Measurements from ENCODE around the gene ADAMTS2. TPM values are rescaled to one million over a fixed set of nuclear protein-coding genes. Genes with fewer than 3 reads are reported as not detected.

The ADAMTS2 gene
- total RNA-seq, 1 experiment from 2014 or later, result 3.9 TPM

- Histone ChIP-seq H2AFZ (ENCODE audit: low read depth, low read length, poor library complexity, severe bottlenecking) (no peak overlapping the region), H3K79me2 (ENCODE audit: insufficient read depth, low read length) (no peaks in the 10 kb centered on the region), H3K4me2 (ENCODE audit: low read length) (no peak overlapping the region), H3K4me1 (ENCODE audit: control insufficient read depth in 1 of 2, insufficient read depth in 2 of 2, low read length in 2 of 2) (no peaks in the 10 kb centered on the region), H3K27ac (ENCODE audit: low read depth, low read length) (no peak overlapping the region), H3K27me3 (ENCODE audit: insufficient read depth, low read length) (no peaks in the 10 kb centered on the region), H4K20me1 (ENCODE audit: insufficient read depth) (no peaks in the 10 kb centered on the region), H3K4me3 (replicated peaks in 1 of 2; ENCODE audit: low read depth in 1 of 2, low read length in 2 of 2) (no peak overlapping the region), H3K36me3 (ENCODE audit: control insufficient read depth in 1 of 2, insufficient read depth in 2 of 2, low read length in 2 of 2) (no peaks in the 10 kb centered on the region), H3K9me3 (ENCODE audit: control insufficient read depth in 1 of 2, insufficient read depth in 1 of 2, low read depth in 1 of 2, low read length in 2 of 2) (no peaks in the 10 kb centered on the region), H3K9ac (ENCODE audit: low read length) (no peak overlapping the region), H3K9me2 (ENCODE audit: insufficient read depth) (no peaks in the 10 kb centered on the region)
- intact Hi-C loops (cut with micrococcal nuclease), result no loop called here
- BruUV-seq (replicated peaks), result no TSS peak
- ChIA-PET RAD21 (ENCODE audit: low non-redundant PET in 1 of 2, low total read pairs in 2 of 2, uncharacterized antibody in 2 of 2, unreplicated experiment in 2 of 2) (no interaction called here), POLR2A (no interaction called here), CTCF (no interaction called here)
- DNase-seq (ENCODE audit: low read depth, low spot score) (no peak), ATAC-seq (no peak)
- TF ChIP-seq SRF (IDR thresholded peaks at IDR 0.05; ENCODE audit: low read depth) (no peak), ATF3 (IDR thresholded peaks at IDR 0.05) (no peak), EZH2phosphoT487 (IDR thresholded peaks at IDR 0.05; ENCODE audit: borderline replicate concordance) (no peak), MAX (IDR thresholded peaks at IDR 0.05) (no peak), ZBTB33 (IDR thresholded peaks at IDR 0.05; ENCODE audit: extremely low read depth, insufficient replicate concordance, low read length) (no peak), TCF7L2 (IDR thresholded peaks at IDR 0.05; ENCODE audit: borderline replicate concordance, extremely low read depth, insufficient read depth, insufficient read length) (no peak), RAD21 (IDR thresholded peaks at IDR 0.05; ENCODE audit: low read depth) (no peak), CEBPB (IDR thresholded peaks at IDR 0.05; ENCODE audit: low read depth) (no peak), FOSL1 (IDR thresholded peaks at IDR 0.05; ENCODE audit: low read depth) (no peak), ELF1 (IDR thresholded peaks at IDR 0.05; ENCODE audit: borderline replicate concordance, low read depth) (no peak), ZNF274 (IDR thresholded peaks at IDR 0.05; ENCODE audit: low read depth, low read length) (no peak), SIN3A (IDR thresholded peaks at IDR 0.05; ENCODE audit: low read depth) (no peak), SP1 (IDR thresholded peaks at IDR 0.05; ENCODE audit: low read depth) (no peak), POLR2AphosphoS5 (IDR thresholded peaks at IDR 0.05; ENCODE audit: low read depth, low read length) (no peak), JUND (IDR thresholded peaks at IDR 0.05) (no peak), EZH2 (IDR thresholded peaks at IDR 0.05) (no peak), YY1 (IDR thresholded peaks at IDR 0.05; ENCODE audit: extremely low read depth, insufficient replicate concordance, low read depth, low read length) (no peak)
Measured at GRCh38 chr5:179184521-179185050, 160.7 kb downstream of the ADAMTS2 start.

All from HCT116 (cell line).